IMR-90 (cell line): ENCODE measurements around the gene NEDD4L. TPM values are rescaled to one million over a fixed set of nuclear protein-coding genes. Genes with fewer than 3 reads are reported as not detected.

ENCODE experiments used
- ATAC-seq: fragments of 200-7000 bp; cut with Tn5 transposase; 2 replicates; pipeline ENCODE4 v1.9.1; 2020; ENCODE audit warnings: low read depth, mild to moderate bottlenecking, moderate library complexity
- BruUV-seq: library from RNA; stranded (reverse); fragments of 400-500 nt; replicated peaks from 2 replicates; lab custom pipeline; 2021; lab: Mats Ljungman, UMichigan
- CTCF ChIA-PET: fragments of 300-600 bp; formaldehyde crosslinking; extraction: SDS; loops from one replicate; lab custom pipeline; 2021; ENCODE audit warnings: antibody characterized with exemption; lab: Yijun Ruan, JAX
- POLR2A ChIA-PET: fragments of 300-600 bp; sonication (Branson Sonifier 250); formaldehyde crosslinking; loops from one replicate; lab custom pipeline; 2022; ENCODE audit warnings: antibody characterized with exemption; ENCODE audit not compliant: unreplicated experiment; lab: Charles Lee
- DNase-seq: peaks from one replicate; pipeline ENCODE4 v3.0.0; 2013
- H2AFZ ChIP-seq: replicated peaks from 2 replicates; pipeline ENCODE3; 2013; ENCODE audit warnings: low read length, mild to moderate bottlenecking; ENCODE audit not compliant: poor library complexity
- H2AK5ac ChIP-seq: 2 replicates; pipeline ENCODE4 v1.6.1; 2013; ENCODE audit warnings: low read depth, low read length, inconsistent platforms
- H2AK9ac ChIP-seq: replicated peaks from 2 replicates; pipeline ENCODE3; 2013; ENCODE audit warnings: mild to moderate bottlenecking, low read depth, low read length, moderate library complexity; ENCODE audit not compliant: poor library complexity
- H2BK120ac ChIP-seq: 2 replicates; pipeline ENCODE4 v1.6.1; 2013; ENCODE audit warnings: low read depth, low read length, inconsistent platforms
- H2BK15ac ChIP-seq: 3 replicates; pipeline ENCODE4 v1.6.1; 2013; ENCODE audit warnings: low read depth, low read length, inconsistent platforms
- H2BK20ac ChIP-seq: 2 replicates; pipeline ENCODE4 v1.6.1; 2013; ENCODE audit warnings: low read depth, mild to moderate bottlenecking, inconsistent platforms, low read length, moderate library complexity
- H2BK5ac ChIP-seq: 2 replicates; pipeline ENCODE4 v1.6.1; 2013; ENCODE audit warnings: mild to moderate bottlenecking, low read depth, low read length, inconsistent platforms; ENCODE audit not compliant: poor library complexity, severe bottlenecking
- H3K14ac ChIP-seq: replicated peaks from 2 replicates; pipeline ENCODE4 v1.6.1; 2013; ENCODE audit warnings: low read depth, low read length, inconsistent platforms
- H3K18ac ChIP-seq: 2 replicates; pipeline ENCODE4 v1.6.1; 2013; ENCODE audit warnings: low read depth, low read length, control low read depth
- H3K23ac ChIP-seq: 2 replicates; pipeline ENCODE4 v1.6.1; 2013; ENCODE audit warnings: low read depth, low read length, inconsistent platforms
- H3K27ac ChIP-seq: 2 replicates; pipeline ENCODE4 v1.5.1; 2013; ENCODE audit warnings: mild to moderate bottlenecking, control low read depth, low read length; ENCODE audit not compliant: insufficient read depth
- H3K27me3 ChIP-seq: 2 replicates; pipeline ENCODE4 v1.6.1; 2013; ENCODE audit warnings: low read length; ENCODE audit not compliant: control insufficient read depth, insufficient read depth
- H3K36me3 ChIP-seq: 2 replicates; pipeline ENCODE4 v1.6.1; 2013; ENCODE audit warnings: low read length, mixed read lengths; ENCODE audit not compliant: control insufficient read depth, insufficient read depth
- H3K4ac ChIP-seq: 2 replicates; pipeline ENCODE4 v1.6.1; 2013; ENCODE audit warnings: low read depth, low read length, inconsistent platforms
- H3K4me1 ChIP-seq: 2 replicates; pipeline ENCODE4 v1.6.1; 2013; ENCODE audit warnings: low read length, mixed read lengths; ENCODE audit not compliant: control insufficient read depth, insufficient read depth
- H3K4me2 ChIP-seq: 2 replicates; pipeline ENCODE4 v1.6.1; 2013; ENCODE audit warnings: low read depth, mild to moderate bottlenecking, control low read depth, low read length, moderate library complexity
- H3K4me3 ChIP-seq: 2 replicates; pipeline ENCODE4 v1.5.1; 2013; ENCODE audit warnings: low read depth, mild to moderate bottlenecking, control low read depth, low read length, moderate library complexity; ENCODE audit not compliant: insufficient read depth
- H3K56ac ChIP-seq: 2 replicates; pipeline ENCODE4 v1.6.1; 2013; ENCODE audit warnings: low read length, inconsistent platforms; ENCODE audit not compliant: insufficient read depth; ENCODE audit errors: extremely low read depth
- H3K79me1 ChIP-seq, 2 experiments: 2 replicates each; pipeline ENCODE4 v1.6.1; 2013; ENCODE audit warnings: low read length in 2 of 2, inconsistent platforms in 1 of 2, low read depth in 1 of 2
- H3K9ac ChIP-seq: 2 replicates; pipeline ENCODE4 v1.6.1; 2013; ENCODE audit warnings: low read depth, low read length, control low read depth
- H3K9me1 ChIP-seq: 2 replicates; pipeline ENCODE4 v1.6.1; 2013; ENCODE audit warnings: low read length, inconsistent platforms; ENCODE audit not compliant: insufficient read depth
- H3K9me3 ChIP-seq: 2 replicates; pipeline ENCODE4 v1.6.1; 2013; ENCODE audit warnings: low read length; ENCODE audit not compliant: control insufficient read depth, insufficient read depth
- H4K20me1 ChIP-seq: 2 replicates; pipeline ENCODE4 v1.6.1; 2013; ENCODE audit warnings: low read length, inconsistent platforms; ENCODE audit not compliant: insufficient read depth
- H4K5ac ChIP-seq: 2 replicates; pipeline ENCODE4 v1.6.1; 2013; ENCODE audit warnings: mild to moderate bottlenecking, low read depth, low read length, control low read depth
- H4K8ac ChIP-seq, 2 experiments: 2 replicates each; pipeline ENCODE4 v1.6.1; 2013; ENCODE audit warnings: low read depth in 2 of 2, low read length in 2 of 2, control low read depth in 1 of 2, inconsistent platforms in 1 of 2
- H4K91ac ChIP-seq: 2 replicates; pipeline ENCODE4 v1.6.1; 2013; ENCODE audit warnings: low read depth, low read length, inconsistent platforms; ENCODE audit not compliant: insufficient read depth
- BHLHE40 ChIP-seq: fragments of 150-350 bp; IDR thresholded peaks from 2 replicates; pipeline ENCODE4 v1.6.1; 2016; ENCODE audit warnings: mild to moderate bottlenecking, low read depth, low read length
- NFE2L2 ChIP-seq: fragments of 150-350 bp; IDR thresholded peaks from 2 replicates; pipeline ENCODE4 v1.6.1; 2016; ENCODE audit warnings: low read depth, mild to moderate bottlenecking, low read length
- WGBS, 2 experiments: methylation state at CpG; one replicate each; pipeline versions ENCODE4 v1.1.5 to v1.1.7; 2013; ENCODE audit warnings: missing lambda C conversion rate in 2 of 2; ENCODE audit not compliant: insufficient read length in 1 of 2; ENCODE audit errors: extremely low coverage in 2 of 2; 5-methylcytosine and 5-hydroxymethylcytosine counted together
- dilution Hi-C: fragments of 300-500 bp; cut with HindIII; formaldehyde crosslinking; loops from one replicate; pipeline ENCODE4 v1.14.3; 2018; ENCODE audit warnings: low sequenced_read_pairs; ENCODE audit not compliant: unreplicated experiment
- in situ Hi-C: fragments of 300-500 bp; cut with MboI; formaldehyde crosslinking; loops from 3 replicates; pipeline ENCODE4 v1.14.3; 2019; ENCODE audit warnings: low sequenced_read_pairs, inconsistent platforms, mixed read lengths
- intact Hi-C: fragments of 100-400 bp; cut with micrococcal nuclease; formaldehyde crosslinking; loops from 2 replicates; pipeline ENCODE4 v1.10.0; 2022
- polyA plus RNA-seq, 3 experiments: library from polyadenylated mRNA; depleted of rRNA; stranded (reverse); fragments of >200 nt; gene quantifications; 2 replicates each; pipeline ENCODE4 v1.2.3, GENCODE V29; 2012; ENCODE audit warnings: low replicate concordance in 1 of 3
- total RNA-seq: library from RNA; depleted of rRNA; stranded (reverse); fragments of >200 nt; gene quantifications from 2 replicates; pipeline ENCODE4 v1.2.3, GENCODE V29; 2012
- TF ChIP-seq, protein P1 (sequence below): fragments of 150-350 bp; IDR thresholded peaks from 2 replicates; pipeline ENCODE4 v1.6.1; 2017; ENCODE audit warnings: mild to moderate bottlenecking, antibody characterized with exemption, low read length, low read depth
- TF ChIP-seq, protein P2 (sequence below): fragments of 150-350 bp; IDR thresholded peaks from 2 replicates; pipeline ENCODE4 v1.6.1; 2016; ENCODE audit warnings: low read depth, mild to moderate bottlenecking, low read length, moderate library complexity, borderline replicate concordance

Gene NEDD4L
- total and polyA plus RNA-seq, 2 of the 4 experiments (the other 2 are of a cell fraction) = 10.0 to 10.9 TPM

DNA sequence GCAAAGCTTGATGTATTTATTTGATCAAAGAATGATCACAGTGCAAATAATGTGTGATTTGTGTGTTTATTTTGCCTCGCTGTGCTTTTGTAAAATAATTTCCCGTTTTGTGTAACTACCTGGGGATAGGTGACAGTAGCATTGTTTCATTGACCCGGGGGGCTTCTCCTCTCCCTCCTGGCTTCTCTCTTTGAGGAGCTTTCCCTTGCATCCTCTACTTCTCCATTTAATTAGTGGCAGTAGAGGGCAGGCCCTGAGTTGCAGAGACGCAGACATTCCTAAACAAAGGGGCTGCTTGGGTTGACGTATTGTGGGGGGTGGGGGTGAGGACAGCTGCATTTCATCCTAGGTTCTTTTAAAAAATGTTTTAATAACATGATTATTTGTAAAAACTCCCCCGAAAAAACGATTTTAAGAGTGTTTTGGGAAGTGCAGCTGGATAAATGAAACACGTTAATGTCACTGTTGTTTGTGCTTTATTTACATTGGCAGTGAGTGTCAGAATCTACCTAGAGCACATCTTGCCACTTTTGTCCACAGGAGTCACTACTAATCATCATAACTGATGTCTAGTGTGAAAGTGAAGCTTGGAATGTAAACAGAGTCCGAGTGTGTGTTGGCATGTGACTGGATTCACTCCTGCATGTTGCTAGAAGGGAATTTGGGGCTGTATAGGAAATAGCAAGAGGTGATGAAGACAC, 2.2 kb downstream of the NEDD4L start:
- POLR2A ChIA-PET = no interaction called here
- CTCF ChIA-PET = interaction anchor here (0.7 to 1.2 kb wide), 3 partner anchors 27 to 164 kb away, joined by 3 to 5 read pairs (median 4); no protein-coding TSS in a partner anchor
- WGBS, 2 experiments = no CpG with 5 or more reads among the region's 9 CpGs
- Histone ChIP-seq H3K27ac (0 out of 2 replicates have a peak overlapping the region, but pooled peaks have one; percentile 4), H4K20me1 (0 out of 2 replicates have a peak, but pooled peaks cover 6% of the 10 kb centered on the region), H3K4ac (no peak overlapping the region), H3K79me1 (peaks cover 0 to 25% of the 10 kb centered on the region in 2 experiments; a peak in 2 of 4 replicates), H4K91ac (0 out of 2 replicates have a peak overlapping the region, but pooled peaks have one; percentile 11), H3K9me1 (no peaks in the 10 kb centered on the region; the same call in 1 of the 2 replicates), H2BK15ac (0 out of 3 replicates have a peak overlapping the region, but pooled peaks have one; percentile 15), H3K4me2 (peak overlapping the region; percentile 89), H3K4me1 (peaks cover 5% of the 10 kb centered on the region), H2AK9ac (no peak overlapping the region), H3K9ac (peak overlapping the region; percentile 52; the same call in 1 of the 2 replicates), H2BK120ac (peak overlapping the region; percentile 21; the same call in 1 of the 2 replicates), H3K18ac (peak overlapping the region; percentile 10; the same call in 1 of the 2 replicates), H4K8ac (peak overlapping the region in 1 of 2 experiments; percentile 61; a peak in 1 of 4 replicates), H3K36me3 (no peaks in the 10 kb centered on the region), H3K4me3 (peak overlapping the region; percentile 79), H2AFZ (peak overlapping the region; percentile 44), H2AK5ac (peak overlapping the region; percentile 71; the same call in 1 of the 2 replicates), H3K27me3 (peaks cover 2% of the 10 kb centered on the region; the same call in 1 of the 2 replicates), H4K5ac (no peak overlapping the region), H3K23ac (peak overlapping the region; percentile 76), H3K56ac (no peak overlapping the region), H2BK5ac (no peak overlapping the region), H3K14ac (peak overlapping the region; percentile 75; the same call in 1 of the 2 replicates), H2BK20ac (peak overlapping the region; percentile 8; the same call in 1 of the 2 replicates), H3K9me3 (no peaks in the 10 kb centered on the region)
- dilution Hi-C loops = no loop called here
- DNase-seq = no peak
- intact Hi-C loops = loop anchor here (10.0 kb wide), 1 partner anchor 241 kb away; the partner anchor contains the start of gene ATP8B1
- no TSS peak for BruUV-seq
- in situ Hi-C loops = loop anchor here (10.0 kb wide), 1 partner anchor 719 kb away; no protein-coding TSS in a partner anchor
- TF ChIP-seq, protein P1, sequence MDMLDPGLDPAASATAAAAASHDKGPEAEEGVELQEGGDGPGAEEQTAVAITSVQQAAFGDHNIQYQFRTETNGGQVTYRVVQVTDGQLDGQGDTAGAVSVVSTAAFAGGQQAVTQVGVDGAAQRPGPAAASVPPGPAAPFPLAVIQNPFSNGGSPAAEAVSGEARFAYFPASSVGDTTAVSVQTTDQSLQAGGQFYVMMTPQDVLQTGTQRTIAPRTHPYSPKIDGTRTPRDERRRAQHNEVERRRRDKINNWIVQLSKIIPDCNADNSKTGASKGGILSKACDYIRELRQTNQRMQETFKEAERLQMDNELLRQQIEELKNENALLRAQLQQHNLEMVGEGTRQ = peak; percentile 21; the same call in 1 of the 2 replicates
- no peak for TF ChIP-seq NFE2L2
- TF ChIP-seq BHLHE40 = peak; percentile 55; the same call in 1 of the 2 replicates
- TF ChIP-seq, protein P2, sequence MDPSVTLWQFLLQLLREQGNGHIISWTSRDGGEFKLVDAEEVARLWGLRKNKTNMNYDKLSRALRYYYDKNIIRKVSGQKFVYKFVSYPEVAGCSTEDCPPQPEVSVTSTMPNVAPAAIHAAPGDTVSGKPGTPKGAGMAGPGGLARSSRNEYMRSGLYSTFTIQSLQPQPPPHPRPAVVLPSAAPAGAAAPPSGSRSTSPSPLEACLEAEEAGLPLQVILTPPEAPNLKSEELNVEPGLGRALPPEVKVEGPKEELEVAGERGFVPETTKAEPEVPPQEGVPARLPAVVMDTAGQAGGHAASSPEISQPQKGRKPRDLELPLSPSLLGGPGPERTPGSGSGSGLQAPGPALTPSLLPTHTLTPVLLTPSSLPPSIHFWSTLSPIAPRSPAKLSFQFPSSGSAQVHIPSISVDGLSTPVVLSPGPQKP = no peak
- no peak for ATAC-seq
